ENCODE data around the gene NR2E1.
A peak's percentile ranks its signal among the peaks of the same experiment; 100 is the strongest.

Gene NR2E1

DNA sequence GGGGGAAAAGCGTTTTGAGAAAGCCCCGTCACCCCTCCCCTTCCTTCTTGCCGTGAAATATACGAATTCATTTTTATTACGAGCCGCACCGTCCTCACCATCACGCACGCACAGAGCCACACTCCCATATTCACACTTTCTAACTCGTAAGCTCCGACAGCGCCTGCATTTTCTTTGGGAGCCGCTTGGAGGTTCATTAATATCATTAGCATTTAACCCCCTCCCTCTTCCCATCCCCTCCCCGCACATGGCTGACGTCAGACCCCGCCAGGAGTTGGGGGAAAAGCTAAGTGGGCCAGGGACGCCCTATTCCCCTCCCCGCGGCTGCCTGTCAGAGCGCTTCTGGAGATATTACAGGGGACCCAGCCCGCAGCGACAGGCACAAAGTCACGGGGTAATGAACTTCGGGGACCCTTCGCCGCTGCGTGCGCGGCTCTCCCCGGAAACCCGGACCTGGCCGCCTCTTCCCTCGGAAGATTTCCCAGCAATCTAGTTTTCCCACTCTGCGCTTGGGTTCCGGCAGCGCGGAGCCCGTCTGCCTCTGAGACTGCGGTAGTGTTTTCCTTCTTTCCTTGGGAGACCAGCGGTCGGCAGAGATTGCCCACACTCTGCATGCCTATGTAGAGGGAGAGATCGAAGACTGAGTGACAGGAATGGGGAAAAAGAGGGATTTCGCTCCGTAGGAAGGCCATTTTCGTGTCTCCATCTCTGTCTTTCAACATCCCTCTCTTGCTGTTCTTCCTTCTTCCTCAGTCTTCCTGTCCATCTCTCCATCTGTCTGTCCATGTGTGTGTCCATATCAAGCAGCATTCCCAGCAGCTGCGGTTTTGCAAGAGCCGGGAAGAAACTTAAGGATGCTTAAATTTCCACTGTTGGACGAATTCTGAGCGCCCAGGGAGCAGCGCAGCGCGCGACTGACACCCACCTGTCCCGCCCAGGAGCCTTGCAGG, at the start of gene NR2E1:
NR2E1 (plus strand) TSS at position 309 of the 950 bp plus-strand sequence. CDS start 744 bp downstream, outside the sequence.
- no peak within 1 kb of the TSS for H3K4me3 ChIP-seq (ENCODE audit: low read depth, low read length)
- no peak for TF ChIP-seq CTCF (conservative IDR thresholded peaks at IDR 0.05; ENCODE audit: low read depth, low read length)
- peak; percentile 14 for DNase-seq (ENCODE audit: low read depth)

DNA sequence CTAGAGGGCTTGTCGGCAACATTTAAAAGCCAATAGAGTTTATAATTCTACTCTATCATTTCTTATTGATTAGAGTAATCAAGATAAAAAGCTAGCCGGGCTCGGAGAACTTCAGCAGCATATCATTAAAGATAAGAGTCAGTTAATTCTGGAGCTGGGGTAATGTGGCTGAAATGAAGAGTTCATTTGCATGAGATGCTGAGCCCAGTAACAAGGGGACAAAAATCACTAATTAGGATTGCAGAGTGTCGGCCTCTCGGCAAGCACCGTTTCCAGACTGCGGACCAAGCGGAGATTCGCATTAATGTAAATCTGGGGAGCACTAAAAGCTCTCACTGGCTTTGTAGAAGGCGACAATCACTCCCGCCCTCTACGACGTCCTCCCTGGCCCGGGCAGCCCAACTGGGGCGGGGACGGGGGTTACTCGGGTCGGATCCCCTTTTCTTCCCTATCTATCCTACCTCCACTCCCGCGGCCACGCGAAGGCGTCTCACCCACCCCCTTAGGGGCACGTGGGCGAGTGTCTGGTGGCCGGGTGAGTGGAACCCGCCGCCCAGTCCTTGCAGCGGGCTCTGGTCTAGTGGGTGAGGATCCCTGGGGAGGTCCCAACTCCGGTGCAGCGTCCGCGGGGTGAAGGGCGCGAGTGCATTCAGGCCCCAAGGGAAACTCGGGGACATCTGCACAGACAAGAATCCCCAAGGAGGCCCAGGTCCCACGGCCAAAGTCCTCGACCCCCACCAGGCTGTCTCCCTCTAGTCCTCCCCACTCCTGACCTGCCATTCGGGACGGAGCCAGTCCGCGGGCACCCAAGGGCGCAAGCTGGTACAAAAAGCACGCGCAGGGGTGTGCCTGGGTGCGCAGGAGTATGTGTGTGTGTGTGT, 49.0 kb upstream of the NR2E1 start:
- DNase-seq (ENCODE audit: low read depth), result no peak
- H3K4me3 ChIP-seq (ENCODE audit: low read depth, low read length), result no peak overlapping the region
- TF ChIP-seq CTCF (conservative IDR thresholded peaks at IDR 0.05; ENCODE audit: low read depth, low read length), result no peak

GRCh38 chr6:108117427-108118358, 48.1 kb upstream of the NR2E1 start:
- no peak for TF ChIP-seq CTCF (conservative IDR thresholded peaks at IDR 0.05; ENCODE audit: low read depth, low read length)
- DNase-seq (ENCODE audit: low read depth), result peak; percentile 25
- H3K4me3 ChIP-seq (ENCODE audit: low read depth, low read length), result peak overlapping the region; percentile 58

- no peak overlapping the region for H3K4me3 ChIP-seq (ENCODE audit: low read depth, low read length)
- no peak for DNase-seq (ENCODE audit: low read depth)
- no peak for TF ChIP-seq CTCF (conservative IDR thresholded peaks at IDR 0.05; ENCODE audit: low read depth, low read length)
These were observed 47.5 kb upstream of the NR2E1 start for GRCh38 chr6:108118359-108118724.

- no peak for TF ChIP-seq CTCF (conservative IDR thresholded peaks at IDR 0.05; ENCODE audit: low read depth, low read length)
- peak overlapping the region; percentile 33 for H3K4me3 ChIP-seq (ENCODE audit: low read depth, low read length)
- no peak for DNase-seq (ENCODE audit: low read depth)
These were observed 46.7 kb upstream of the NR2E1 start for GRCh38 chr6:108118810-108119768.

All from choroid plexus epithelial cell (primary cell).